ENCODE results near the gene MTREX.

Gene MTREX

GRCh38 chr5:55450050-55450765 is 142.4 kb downstream of the MTREX start:
- H3K9me3 ChIP-seq (ENCODE audit: insufficient read depth, low read length), result no peaks in the 10 kb centered on the region
- no peaks in the 10 kb centered on the region for H3K36me3 ChIP-seq (replicated peaks; ENCODE audit: low read depth, low read length)
- H3K4me3 ChIP-seq (ENCODE audit: low read length), result no peak overlapping the region
- no peak overlapping the region for H3K9ac ChIP-seq (ENCODE audit: low read length)
- no peaks in the 10 kb centered on the region for H3K27me3 ChIP-seq (ENCODE audit: low read depth, low read length)
- no peaks in the 10 kb centered on the region for H4K20me1 ChIP-seq (ENCODE audit: insufficient read depth, low read length)
- H3K4me1 ChIP-seq (ENCODE audit: low read length), result no peaks in the 10 kb centered on the region
- H3K27ac ChIP-seq (ENCODE audit: low read length), result no peak overlapping the region
- H3K4me2 ChIP-seq (ENCODE audit: low read length), result no peak overlapping the region
- no peak for TF ChIP-seq EZH2phosphoT487 (IDR thresholded peaks at IDR 0.05; ENCODE audit: low read depth)
- TF ChIP-seq CTCF (IDR thresholded peaks at IDR 0.05; ENCODE audit: low read depth, low read length), result no peak
- H3K79me2 ChIP-seq (ENCODE audit: low read length), result no peaks in the 10 kb centered on the region
- no peak overlapping the region for H2AFZ ChIP-seq (ENCODE audit: low read depth, low read length)

GRCh38 chr5:55451976-55452375 is 144.2 kb downstream of the MTREX start:
- TF ChIP-seq CTCF (IDR thresholded peaks at IDR 0.05; ENCODE audit: low read depth, low read length) (no peak), EZH2phosphoT487 (IDR thresholded peaks at IDR 0.05; ENCODE audit: low read depth) (no peak)
- no peaks in the 10 kb centered on the region for H4K20me1 ChIP-seq (ENCODE audit: insufficient read depth, low read length)
- H3K36me3 ChIP-seq (replicated peaks; ENCODE audit: low read depth, low read length), result no peaks in the 10 kb centered on the region
- no peaks in the 10 kb centered on the region for H3K4me1 ChIP-seq (ENCODE audit: low read length)
- H3K27ac ChIP-seq (ENCODE audit: low read length), result no peak overlapping the region
- no peak overlapping the region for H3K4me2 ChIP-seq (ENCODE audit: low read length)
- H3K27me3 ChIP-seq (ENCODE audit: low read depth, low read length), result no peaks in the 10 kb centered on the region
- H3K9ac ChIP-seq (ENCODE audit: low read length), result no peak overlapping the region
- H2AFZ ChIP-seq (ENCODE audit: low read depth, low read length), result no peak overlapping the region
- no peak overlapping the region for H3K4me3 ChIP-seq (ENCODE audit: low read length)
- H3K79me2 ChIP-seq (ENCODE audit: low read length), result no peaks in the 10 kb centered on the region
- no peaks in the 10 kb centered on the region for H3K9me3 ChIP-seq (ENCODE audit: insufficient read depth, low read length)

GRCh38 chr5:55453211-55453610 is 145.4 kb downstream of the MTREX start:
- Histone ChIP-seq H3K27me3 (ENCODE audit: low read depth, low read length) (no peaks in the 10 kb centered on the region), H3K27ac (ENCODE audit: low read length) (no peak overlapping the region), H2AFZ (ENCODE audit: low read depth, low read length) (no peak overlapping the region), H3K79me2 (ENCODE audit: low read length) (no peaks in the 10 kb centered on the region), H3K4me2 (ENCODE audit: low read length) (no peak overlapping the region), H3K36me3 (replicated peaks; ENCODE audit: low read depth, low read length) (no peaks in the 10 kb centered on the region), H3K9ac (ENCODE audit: low read length) (no peak overlapping the region), H3K4me3 (ENCODE audit: low read length) (no peak overlapping the region), H4K20me1 (ENCODE audit: insufficient read depth, low read length) (no peaks in the 10 kb centered on the region), H3K4me1 (ENCODE audit: low read length) (no peaks in the 10 kb centered on the region), H3K9me3 (ENCODE audit: insufficient read depth, low read length) (no peaks in the 10 kb centered on the region)
- TF ChIP-seq EZH2phosphoT487 (IDR thresholded peaks at IDR 0.05; ENCODE audit: low read depth), result no peak
- TF ChIP-seq CTCF (IDR thresholded peaks at IDR 0.05; ENCODE audit: low read depth, low read length), result no peak

- Histone ChIP-seq H3K27me3 (ENCODE audit: low read depth, low read length) (no peaks in the 10 kb centered on the region), H3K27ac (ENCODE audit: low read length) (no peak overlapping the region), H3K4me3 (ENCODE audit: low read length) (no peak overlapping the region), H3K36me3 (replicated peaks; ENCODE audit: low read depth, low read length) (no peaks in the 10 kb centered on the region), H3K4me2 (ENCODE audit: low read length) (no peak overlapping the region), H3K4me1 (ENCODE audit: low read length) (no peaks in the 10 kb centered on the region), H4K20me1 (ENCODE audit: insufficient read depth, low read length) (no peaks in the 10 kb centered on the region), H3K79me2 (ENCODE audit: low read length) (no peaks in the 10 kb centered on the region), H3K9ac (ENCODE audit: low read length) (no peak overlapping the region), H2AFZ (ENCODE audit: low read depth, low read length) (no peak overlapping the region), H3K9me3 (ENCODE audit: insufficient read depth, low read length) (no peaks in the 10 kb centered on the region)
- TF ChIP-seq CTCF (IDR thresholded peaks at IDR 0.05; ENCODE audit: low read depth, low read length) (no peak), EZH2phosphoT487 (IDR thresholded peaks at IDR 0.05; ENCODE audit: low read depth) (no peak)
Observed at GRCh38 chr5:55454282-55454681, 146.5 kb downstream of the MTREX start.

Measured in OCI-LY3 (cell line).